SK-N-SH (cell line): ENCODE results near the gene BOD1L1. TPM values are rescaled to one million over a fixed set of nuclear protein-coding genes. Genes with fewer than 3 reads are reported as not detected.
A peak's percentile ranks its signal among the peaks of the same experiment; 100 is the strongest.

Experiments
- CTCF ChIA-PET: fragments of 300-600, 350-600 bp; formaldehyde crosslinking; extraction: SDS; loops from one replicate; lab custom pipeline; 2021; lab: Yijun Ruan, JAX
- POLR2A ChIA-PET: fragments of 350-600 bp; sonication (Branson Sonifier 250); formaldehyde crosslinking; extraction: SDS; loops from one replicate; lab custom pipeline; 2020; ENCODE audit warnings: antibody characterized with exemption, inconsistent platforms; lab: Yijun Ruan, JAX
- DNase-seq: peaks from one replicate; pipeline ENCODE4 v3.0.0; 2012
- H2AFZ ChIP-seq: fragments of 200-600 bp; sonication (generic); 2 replicates; pipeline ENCODE4 v1.8.1; 2016; ENCODE audit warnings: antibody characterized with exemption, mild to moderate bottlenecking, low read depth
- H3F3A ChIP-seq: fragments of 200-600 bp; sonication (generic); replicated peaks from 2 replicates; pipeline ENCODE3; 2016; ENCODE audit warnings: antibody characterized with exemption, mild to moderate bottlenecking; ENCODE audit not compliant: insufficient read depth
- H3K27ac ChIP-seq, 2 experiments: fragments of 200-500 bp in 1 of 2; fragments of 200-600 bp in 1 of 2; sonication (Bioruptor generic) in 1 of 2; sonication (generic), shearing (Covaris generic) in 1 of 2; 2 replicates each; pipeline versions ENCODE4 v1.5.1 to v1.6.1; 2014 to 2016; ENCODE audit warnings: low read depth in 2 of 2, inconsistent platforms in 1 of 2, low read length in 1 of 2, mild to moderate bottlenecking in 1 of 2, mixed read lengths in 1 of 2
- H3K27me3 ChIP-seq: fragments of 200-600 bp; sonication (generic), shearing (Covaris generic); 2 replicates; pipeline ENCODE4 v1.6.1; 2016; ENCODE audit warnings: mixed run types; ENCODE audit not compliant: insufficient read depth
- H3K36me3 ChIP-seq, 2 experiments: fragments of 200-500 bp in 1 of 2; fragments of 200-600 bp in 1 of 2; sonication (Bioruptor generic) in 1 of 2; sonication (generic) in 1 of 2; replicated peaks in 1 of 2; 2 replicates each; pipeline versions ENCODE3 to v1.5.1; 2014 to 2016; ENCODE audit warnings: low read length in 1 of 2, mild to moderate bottlenecking in 1 of 2; ENCODE audit not compliant: insufficient read depth in 2 of 2, control insufficient read depth in 1 of 2
- H3K4me1 ChIP-seq, 2 experiments: fragments of 200-500 bp in 1 of 2; fragments of 200-600 bp in 1 of 2; sonication (Bioruptor generic) in 1 of 2; sonication (generic), shearing (Covaris generic) in 1 of 2; 2 replicates each; pipeline versions ENCODE4 v1.5.1 to v1.6.1; 2014 to 2016; ENCODE audit warnings: low read depth in 1 of 2, low read length in 1 of 2, mixed run types in 1 of 2; ENCODE audit not compliant: insufficient read depth in 2 of 2, control insufficient read depth in 1 of 2
- H3K4me2 ChIP-seq: fragments of 200-600 bp; sonication (generic), shearing (Covaris generic); 2 replicates; pipeline ENCODE4 v1.6.1; 2017; ENCODE audit warnings: mixed run types
- H3K4me3 ChIP-seq, 2 experiments: fragments of 200-500 bp in 1 of 2; fragments of 200-600 bp in 1 of 2; sonication (Bioruptor generic) in 1 of 2; sonication (generic), shearing (Covaris generic) in 1 of 2; 2 replicates each; pipeline versions ENCODE4 v1.5.1 to v1.8.1; 2014 to 2016; ENCODE audit warnings: low read depth in 2 of 2, inconsistent platforms in 1 of 2, low read length in 1 of 2, mild to moderate bottlenecking in 1 of 2, mixed read lengths in 1 of 2, moderate library complexity in 1 of 2
- H3K79me2 ChIP-seq: fragments of 200-600 bp; sonication (generic); 2 replicates; pipeline ENCODE4 v1.8.1; 2017; ENCODE audit warnings: mild to moderate bottlenecking; ENCODE audit not compliant: insufficient read depth
- H3K9ac ChIP-seq: fragments of 200-600 bp; sonication (generic); 2 replicates; pipeline ENCODE4 v1.6.1; 2017; ENCODE audit warnings: mixed run types
- H3K9me2 ChIP-seq: fragments of 200-600 bp; sonication (generic); 2 replicates; pipeline ENCODE4 v1.6.1; 2017; ENCODE audit warnings: mixed run types
- H3K9me3 ChIP-seq: fragments of 200-600 bp; sonication (generic); 2 replicates; pipeline ENCODE4 v1.6.1; 2017; ENCODE audit warnings: mixed run types, mild to moderate bottlenecking, moderate library complexity
- H4K20me1 ChIP-seq: fragments of 200-600 bp; sonication (generic); 2 replicates; pipeline ENCODE4 v1.6.1; 2017; ENCODE audit warnings: mild to moderate bottlenecking, mixed run types; ENCODE audit not compliant: insufficient read depth
- CTCF ChIP-seq: fragments of 200-600 bp; sonication (generic); IDR thresholded peaks from 2 replicates; pipeline ENCODE4 v1.6.1; 2017; ENCODE audit warnings: antibody characterized with exemption, mild to moderate bottlenecking, moderate library complexity
- MEF2A ChIP-seq: IDR thresholded peaks from 2 replicates; pipeline ENCODE4 v1.4.0; 2012; ENCODE audit warnings: low read depth, borderline replicate concordance
- NRF1 ChIP-seq: IDR thresholded peaks from 2 replicates; pipeline ENCODE4 v1.6.1; 2012; ENCODE audit warnings: low read depth, mild to moderate bottlenecking, low read length
- RAD21 ChIP-seq: IDR thresholded peaks from 2 replicates; pipeline ENCODE4 v1.6.1; 2012; ENCODE audit warnings: mild to moderate bottlenecking, low read length
- RXRA ChIP-seq: IDR thresholded peaks from 2 replicates; pipeline ENCODE4 v1.4.0; 2012; ENCODE audit warnings: low read depth, mild to moderate bottlenecking, borderline replicate concordance
- SIN3A ChIP-seq: IDR thresholded peaks from 2 replicates; pipeline ENCODE4 v1.6.1; 2012; ENCODE audit warnings: low read depth, mild to moderate bottlenecking, low read length, moderate library complexity, borderline replicate concordance
- SMC3 ChIP-seq: IDR thresholded peaks from 2 replicates; pipeline ENCODE4 v1.6.1; 2012; ENCODE audit warnings: low read depth, low read length, improper control_type of control experiment
- TAF1 ChIP-seq: IDR thresholded peaks from 2 replicates; pipeline ENCODE4 v1.6.1; 2012; ENCODE audit warnings: low read depth, mild to moderate bottlenecking, low read length, moderate library complexity, borderline replicate concordance
- TCF12 ChIP-seq: IDR thresholded peaks from 2 replicates; pipeline ENCODE4 v1.4.0; 2012
- WGBS: methylation state at CpG from one replicate; pipeline ENCODE4 v1.1.6; 2017; ENCODE audit warnings: low lambda C conversion rate; 5-methylcytosine and 5-hydroxymethylcytosine counted together
- polyA plus RNA-seq, 3 experiments: library from polyadenylated mRNA; depleted of rRNA; stranded (reverse); fragments of >200 nt; gene quantifications; 2 replicates each; pipeline ENCODE4 v1.2.3, GENCODE V29; 2012
- TF ChIP-seq, protein P1 (sequence below): fragments of 150-350 bp; IDR thresholded peaks from 2 replicates; pipeline ENCODE4 v1.6.1; 2016; ENCODE audit warnings: mild to moderate bottlenecking, low read depth, low read length
- TF ChIP-seq, protein P2 (sequence below): IDR thresholded peaks from 2 replicates; pipeline ENCODE4 v1.4.0; 2012; ENCODE audit warnings: low read depth, borderline replicate concordance
- TF ChIP-seq, protein P3 (sequence below): IDR thresholded peaks from 2 replicates; pipeline ENCODE4 v1.6.1; 2012; ENCODE audit warnings: mild to moderate bottlenecking, low read depth, low read length, moderate library complexity

BOD1L1 gene
- polyA plus RNA-seq, 1 of the 3 experiments (the other 2 are of a cell fraction): 12.5 TPM

DNA sequence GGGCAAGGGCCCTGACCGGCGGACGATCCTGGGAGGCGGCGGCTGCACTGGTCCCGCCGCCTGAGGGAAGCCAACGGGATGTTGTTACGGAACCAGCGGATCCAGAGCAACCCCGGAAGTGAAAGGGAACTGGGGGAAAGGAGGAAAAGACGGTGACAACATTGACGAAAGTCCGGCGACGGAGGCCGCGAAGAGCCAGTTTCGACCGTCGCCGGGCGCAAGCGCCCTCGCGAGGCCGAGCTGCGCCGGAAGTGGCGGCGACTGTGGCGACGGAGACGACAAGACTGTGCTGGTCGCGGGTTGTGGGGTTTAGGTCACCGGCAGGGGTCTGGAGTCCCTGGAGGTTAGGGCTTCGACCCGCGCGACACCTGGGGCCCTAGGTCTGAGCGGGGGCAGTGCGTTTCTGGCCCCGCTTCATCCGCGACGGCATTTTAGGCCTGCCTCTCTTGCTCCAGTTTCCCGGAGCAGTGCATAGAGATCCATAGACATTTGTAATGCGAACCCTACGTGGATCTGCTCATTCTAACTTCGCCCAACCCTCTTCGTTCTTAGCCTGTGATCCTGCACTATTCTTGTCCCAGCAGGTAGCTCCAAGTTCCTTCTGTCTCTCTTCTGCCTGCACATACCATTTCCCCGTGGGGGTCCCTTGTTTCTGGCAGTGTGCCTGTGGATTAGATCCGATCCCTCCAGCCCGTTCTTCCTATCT is at the start of gene BOD1L1 (continued):
- TF ChIP-seq, protein P1, sequence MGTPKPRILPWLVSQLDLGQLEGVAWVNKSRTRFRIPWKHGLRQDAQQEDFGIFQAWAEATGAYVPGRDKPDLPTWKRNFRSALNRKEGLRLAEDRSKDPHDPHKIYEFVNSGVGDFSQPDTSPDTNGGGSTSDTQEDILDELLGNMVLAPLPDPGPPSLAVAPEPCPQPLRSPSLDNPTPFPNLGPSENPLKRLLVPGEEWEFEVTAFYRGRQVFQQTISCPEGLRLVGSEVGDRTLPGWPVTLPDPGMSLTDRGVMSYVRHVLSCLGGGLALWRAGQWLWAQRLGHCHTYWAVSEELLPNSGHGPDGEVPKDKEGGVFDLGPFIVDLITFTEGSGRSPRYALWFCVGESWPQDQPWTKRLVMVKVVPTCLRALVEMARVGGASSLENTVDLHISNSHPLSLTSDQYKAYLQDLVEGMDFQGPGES: no peak
- TF ChIP-seq MEF2A (no peak), NRF1 (peak; percentile 60), CTCF (peak; percentile 55), TCF12 (peak; percentile 27; the same call in 1 of the 2 replicates), TAF1 (peak; percentile 87), RXRA (no peak), SMC3 (no peak)
- TF ChIP-seq, protein P2, sequence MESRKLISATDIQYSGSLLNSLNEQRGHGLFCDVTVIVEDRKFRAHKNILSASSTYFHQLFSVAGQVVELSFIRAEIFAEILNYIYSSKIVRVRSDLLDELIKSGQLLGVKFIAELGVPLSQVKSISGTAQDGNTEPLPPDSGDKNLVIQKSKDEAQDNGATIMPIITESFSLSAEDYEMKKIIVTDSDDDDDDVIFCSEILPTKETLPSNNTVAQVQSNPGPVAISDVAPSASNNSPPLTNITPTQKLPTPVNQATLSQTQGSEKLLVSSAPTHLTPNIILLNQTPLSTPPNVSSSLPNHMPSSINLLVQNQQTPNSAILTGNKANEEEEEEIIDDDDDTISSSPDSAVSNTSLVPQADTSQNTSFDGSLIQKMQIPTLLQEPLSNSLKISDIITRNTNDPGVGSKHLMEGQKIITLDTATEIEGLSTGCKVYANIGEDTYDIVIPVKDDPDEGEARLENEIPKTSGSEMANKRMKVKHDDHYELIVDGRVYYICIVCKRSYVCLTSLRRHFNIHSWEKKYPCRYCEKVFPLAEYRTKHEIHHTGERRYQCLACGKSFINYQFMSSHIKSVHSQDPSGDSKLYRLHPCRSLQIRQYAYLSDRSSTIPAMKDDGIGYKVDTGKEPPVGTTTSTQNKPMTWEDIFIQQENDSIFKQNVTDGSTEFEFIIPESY: peak; percentile 93
- TF ChIP-seq, all 33 proteins: peak for 23

DNA sequence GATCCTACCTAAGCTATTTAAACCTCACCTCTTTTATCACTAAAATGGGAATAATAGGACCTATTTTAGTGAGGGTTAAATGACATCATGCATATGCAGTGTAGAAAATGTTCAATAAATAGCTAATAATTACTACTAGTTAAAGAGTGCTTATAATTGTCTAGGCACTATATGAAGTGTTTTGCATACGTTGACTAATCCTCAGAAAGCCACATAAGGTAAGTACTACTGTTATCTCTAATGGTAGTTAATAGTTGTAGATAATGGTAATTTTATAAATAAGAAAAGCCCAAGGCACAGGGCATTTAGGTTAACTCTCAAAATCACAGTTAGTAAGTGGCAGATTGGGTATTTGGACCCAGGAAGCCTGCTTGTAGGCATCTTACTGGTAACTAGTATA is 47.4 kb upstream of the BOD1L1 start:
- Histone ChIP-seq H3K4me1 (peaks cover 0 to 3% of the 10 kb centered on the region in 2 experiments; a peak in 2 of 4 replicates), H3K4me2 (no peak overlapping the region), H3K36me3 (no peaks in the 10 kb centered on the region), H3K9ac (no peak overlapping the region), H3K27me3 (no peaks in the 10 kb centered on the region), H3K4me3 (no peak overlapping the region), H3K27ac (no peak overlapping the region), H3K9me3 (no peaks in the 10 kb centered on the region), H3K9me2 (no peaks in the 10 kb centered on the region), H3F3A (no peaks in the 10 kb centered on the region), H3K79me2 (no peaks in the 10 kb centered on the region), H4K20me1 (no peaks in the 10 kb centered on the region), H2AFZ (no peak overlapping the region)
- DNase-seq: no peak
- TF ChIP-seq, protein P3, sequence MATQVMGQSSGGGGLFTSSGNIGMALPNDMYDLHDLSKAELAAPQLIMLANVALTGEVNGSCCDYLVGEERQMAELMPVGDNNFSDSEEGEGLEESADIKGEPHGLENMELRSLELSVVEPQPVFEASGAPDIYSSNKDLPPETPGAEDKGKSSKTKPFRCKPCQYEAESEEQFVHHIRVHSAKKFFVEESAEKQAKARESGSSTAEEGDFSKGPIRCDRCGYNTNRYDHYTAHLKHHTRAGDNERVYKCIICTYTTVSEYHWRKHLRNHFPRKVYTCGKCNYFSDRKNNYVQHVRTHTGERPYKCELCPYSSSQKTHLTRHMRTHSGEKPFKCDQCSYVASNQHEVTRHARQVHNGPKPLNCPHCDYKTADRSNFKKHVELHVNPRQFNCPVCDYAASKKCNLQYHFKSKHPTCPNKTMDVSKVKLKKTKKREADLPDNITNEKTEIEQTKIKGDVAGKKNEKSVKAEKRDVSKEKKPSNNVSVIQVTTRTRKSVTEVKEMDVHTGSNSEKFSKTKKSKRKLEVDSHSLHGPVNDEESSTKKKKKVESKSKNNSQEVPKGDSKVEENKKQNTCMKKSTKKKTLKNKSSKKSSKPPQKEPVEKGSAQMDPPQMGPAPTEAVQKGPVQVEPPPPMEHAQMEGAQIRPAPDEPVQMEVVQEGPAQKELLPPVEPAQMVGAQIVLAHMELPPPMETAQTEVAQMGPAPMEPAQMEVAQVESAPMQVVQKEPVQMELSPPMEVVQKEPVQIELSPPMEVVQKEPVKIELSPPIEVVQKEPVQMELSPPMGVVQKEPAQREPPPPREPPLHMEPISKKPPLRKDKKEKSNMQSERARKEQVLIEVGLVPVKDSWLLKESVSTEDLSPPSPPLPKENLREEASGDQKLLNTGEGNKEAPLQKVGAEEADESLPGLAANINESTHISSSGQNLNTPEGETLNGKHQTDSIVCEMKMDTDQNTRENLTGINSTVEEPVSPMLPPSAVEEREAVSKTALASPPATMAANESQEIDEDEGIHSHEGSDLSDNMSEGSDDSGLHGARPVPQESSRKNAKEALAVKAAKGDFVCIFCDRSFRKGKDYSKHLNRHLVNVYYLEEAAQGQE: no peak
- TF ChIP-seq RAD21 (no peak), NRF1 (no peak), SIN3A (no peak)
- POLR2A ChIA-PET: no interaction called here
- 58% methylated on average over 1 of the region's 1 CpG for WGBS
- CTCF ChIA-PET: interaction anchor here (1.7 kb wide), 1 partner anchor 18 kb away, joined by 8 read pairs; no protein-coding TSS in a partner anchor
